ENCODE data around the gene LRRTM1. TPM values are rescaled to one million over a fixed set of nuclear protein-coding genes. Genes with fewer than 3 reads are reported as not detected.

The LRRTM1 gene
- total and polyA plus RNA-seq, 2 donors (not counting 3 experiments of a cell fraction or from before 2014, with no cell fraction given) = not detected

- Histone ChIP-seq H3K9me3 (replicated peaks; ENCODE audit: control insufficient read depth, insufficient read depth, low read length) (no peaks in the 10 kb centered on the region), H3K9me1 (replicated peaks; ENCODE audit: control insufficient read depth, extremely low read depth, insufficient read depth, low read length) (no peaks in the 10 kb centered on the region), H3K36me3 (ENCODE audit: control insufficient read depth in 2 of 2, extremely low read depth in 1 of 2, insufficient read depth in 2 of 2, low read length in 2 of 2) (no peaks in the 10 kb centered on the region), H3K4me3 (replicated peaks in 1 of 3; ENCODE audit: insufficient read depth in 1 of 3, low read depth in 1 of 3, low read length in 3 of 3) (no peak overlapping the region), H3K27ac (ENCODE audit: insufficient read depth, low read depth, low read length) (no peak overlapping the region), H2AFZ (ENCODE audit: low read depth, low read length) (no peak overlapping the region), H3K4me2 (ENCODE audit: insufficient read depth, low read length) (no peak overlapping the region), H3K79me2 (ENCODE audit: control insufficient read depth, insufficient read depth, low read length) (no peaks in the 10 kb centered on the region), H3K4me1 (ENCODE audit: control insufficient read depth, extremely low read depth, insufficient read depth, low read length) (no peaks in the 10 kb centered on the region), H3K9ac (replicated peaks; ENCODE audit: extremely low read depth, insufficient read depth, low read length) (no peak overlapping the region), H3K27me3 (ENCODE audit: control insufficient read depth in 2 of 2, insufficient read depth in 2 of 2, low read length in 2 of 2) (no peaks in the 10 kb centered on the region), H4K20me1 (replicated peaks; ENCODE audit: control insufficient read depth, extremely low read depth, insufficient read depth, low read length) (no peaks in the 10 kb centered on the region)
- FAIRE-seq (no peak), DNase-seq (ENCODE audit: low read depth, low spot score) (no peak)
- TF ChIP-seq POLR2AphosphoS5 (IDR thresholded peaks at IDR 0.05; ENCODE audit: insufficient read depth, low read depth, low read length) (no peak), GATA2 (IDR thresholded peaks at IDR 0.05; ENCODE audit: insufficient read depth, insufficient read length, low read depth, low read length) (no peak), FOS (IDR thresholded peaks at IDR 0.05; ENCODE audit: borderline replicate concordance, insufficient read depth, low read length) (no peak), CTCF (IDR thresholded peaks at IDR 0.05; ENCODE audit: extremely low read depth in 1 of 2, insufficient read depth in 1 of 2, low read depth in 1 of 2, low read length in 2 of 2) (no peak), JUN (IDR thresholded peaks at IDR 0.05; ENCODE audit: borderline replicate concordance, insufficient read depth, insufficient read length, low read depth) (no peak), EZH2 (IDR thresholded peaks at IDR 0.05; ENCODE audit: borderline replicate concordance, low read depth, low read length, severe bottlenecking) (no peak), MAX (IDR thresholded peaks at IDR 0.05; ENCODE audit: insufficient read depth, insufficient read length) (no peak), POLR2A (IDR thresholded peaks at IDR 0.05; ENCODE audit: low read depth, low read length) (no peak), MYC (IDR thresholded peaks at IDR 0.05; ENCODE audit: low read depth, low read length) (no peak)
- dilution Hi-C loops (cut with MboI; ENCODE audit: extremely low pct_ligation_motif_present, low sequenced_read_pairs) = no loop called here
- intact Hi-C loops (cut with micrococcal nuclease) = loop anchor here (1.0 kb wide), 1 partner anchor 173 kb away; no protein-coding TSS in a partner anchor
- no TSS peak for BruUV-seq (replicated peaks)
- CTCF ChIA-PET = interaction anchor here (1.7 kb wide), 1 partner anchor 173 kb away, joined by 10 read pairs; no protein-coding TSS in a partner anchor
- POLR2A ChIA-PET = no interaction called here
Measured at GRCh38 chr2:80326214-80326613, 21.7 kb upstream of the LRRTM1 start.
